Neural progenitor cell (in vitro differentiated cells): Measurements from ENCODE around the gene SCN9A.

ENCODE experiments used
- EZH2 ChIP-seq: fragments of 200-600 bp; sonication (generic); IDR thresholded peaks from 2 replicates; pipeline ENCODE4 v1.6.1; 2017; ENCODE audit warnings: antibody characterized with exemption, mild to moderate bottlenecking, moderate library complexity
- EZH2phosphoT487 ChIP-seq: fragments of 200-600 bp; sonication (generic); IDR thresholded peaks from 2 replicates; pipeline ENCODE4 v1.6.1; 2017; ENCODE audit warnings: antibody characterized with exemption
- TF ChIP-seq, protein P1 (sequence below): fragments of 200-600 bp; sonication (generic); IDR thresholded peaks from 2 replicates; pipeline ENCODE4 v1.5.1; 2017; ENCODE audit warnings: antibody characterized with exemption, mild to moderate bottlenecking

DNA sequence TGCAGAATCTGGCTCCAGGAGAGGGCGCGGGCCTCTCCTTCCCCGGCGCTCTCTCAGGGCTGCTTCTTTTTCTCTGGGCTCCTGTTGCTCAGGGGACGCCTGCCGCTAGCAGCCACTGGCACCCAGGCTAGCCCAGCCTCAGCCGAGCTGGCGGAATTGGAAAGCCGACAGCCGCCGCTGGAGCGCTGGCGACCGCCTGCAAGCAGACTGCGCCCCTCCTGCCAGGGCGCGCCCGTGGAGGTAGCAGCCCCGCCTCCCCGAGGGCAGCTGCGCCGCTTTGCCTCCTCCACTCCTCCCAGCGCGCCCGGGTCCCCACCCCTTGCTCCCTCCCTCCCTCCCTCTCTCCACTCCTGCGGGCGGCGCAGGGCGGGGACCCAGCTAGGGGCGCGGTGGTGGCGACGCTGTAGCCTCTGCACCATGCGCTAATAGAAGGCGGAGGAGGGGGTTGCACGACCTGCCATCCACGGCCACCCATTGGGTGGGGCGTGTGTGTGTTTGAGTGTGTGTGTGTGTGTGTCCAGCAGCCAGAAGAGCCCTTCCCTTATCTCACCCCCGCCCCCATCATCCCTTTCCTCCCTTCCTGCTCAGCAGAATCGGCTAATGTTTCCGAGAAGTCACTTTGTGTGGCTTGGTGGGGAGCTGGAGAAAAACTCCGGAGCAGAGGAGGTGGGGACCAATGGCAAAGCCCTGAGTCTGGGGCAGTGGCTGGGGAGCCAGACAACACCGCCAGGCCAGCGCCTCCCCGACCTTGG is at the start of gene SCN9A:
- TF ChIP-seq EZH2 (no peak), EZH2phosphoT487 (no peak)
- TF ChIP-seq, protein P1, sequence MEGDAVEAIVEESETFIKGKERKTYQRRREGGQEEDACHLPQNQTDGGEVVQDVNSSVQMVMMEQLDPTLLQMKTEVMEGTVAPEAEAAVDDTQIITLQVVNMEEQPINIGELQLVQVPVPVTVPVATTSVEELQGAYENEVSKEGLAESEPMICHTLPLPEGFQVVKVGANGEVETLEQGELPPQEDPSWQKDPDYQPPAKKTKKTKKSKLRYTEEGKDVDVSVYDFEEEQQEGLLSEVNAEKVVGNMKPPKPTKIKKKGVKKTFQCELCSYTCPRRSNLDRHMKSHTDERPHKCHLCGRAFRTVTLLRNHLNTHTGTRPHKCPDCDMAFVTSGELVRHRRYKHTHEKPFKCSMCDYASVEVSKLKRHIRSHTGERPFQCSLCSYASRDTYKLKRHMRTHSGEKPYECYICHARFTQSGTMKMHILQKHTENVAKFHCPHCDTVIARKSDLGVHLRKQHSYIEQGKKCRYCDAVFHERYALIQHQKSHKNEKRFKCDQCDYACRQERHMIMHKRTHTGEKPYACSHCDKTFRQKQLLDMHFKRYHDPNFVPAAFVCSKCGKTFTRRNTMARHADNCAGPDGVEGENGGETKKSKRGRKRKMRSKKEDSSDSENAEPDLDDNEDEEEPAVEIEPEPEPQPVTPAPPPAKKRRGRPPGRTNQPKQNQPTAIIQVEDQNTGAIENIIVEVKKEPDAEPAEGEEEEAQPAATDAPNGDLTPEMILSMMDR: peak; percentile 15
